Stimulated activated CD8-positive, alpha-beta memory T cell treated with anti-CD3 and anti-CD28 coated beads, Interleukin-12 subunit alpha, Interleukin-12 subunit beta, amount 100 ng/mL, for 4 hours (primary cell): ENCODE data around the gene MAP2K2.
"Not testable (repeated sequence)": the region's sequence is repeated elsewhere in the genome, so short reads cannot be mapped to it uniquely, and the experiment has no call there.

Experiments
- DNase-seq: peaks from one replicate; pipeline ENCODE4 v3.0.0-alpha.2; 2020; ENCODE audit warnings: low read depth

Gene MAP2K2

GRCh38 chr19:4130744-4131438, 7.0 kb upstream of the MAP2K2 start:
- no peak for DNase-seq

DNA sequence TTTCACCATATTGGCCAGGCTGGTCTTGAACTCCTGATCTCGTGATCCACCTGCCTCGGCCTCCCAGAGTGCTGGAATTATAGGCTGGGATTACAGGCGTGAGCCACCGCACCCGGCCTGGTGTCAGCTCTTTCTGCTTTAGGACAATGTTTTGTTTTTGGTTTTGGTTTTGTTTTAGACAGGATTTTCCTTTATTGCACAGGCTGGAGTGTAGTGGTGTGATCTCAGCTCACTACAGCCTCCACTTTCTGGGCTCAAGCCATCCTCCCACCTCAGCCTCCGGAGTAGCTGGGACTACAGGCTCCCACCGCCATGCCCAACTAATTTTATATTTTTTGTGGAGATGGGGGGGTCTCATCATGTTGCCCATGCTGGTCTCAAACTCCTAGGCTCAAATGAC, 5.1 kb upstream of the MAP2K2 start:
- not testable (repeated sequence) for DNase-seq

DNA sequence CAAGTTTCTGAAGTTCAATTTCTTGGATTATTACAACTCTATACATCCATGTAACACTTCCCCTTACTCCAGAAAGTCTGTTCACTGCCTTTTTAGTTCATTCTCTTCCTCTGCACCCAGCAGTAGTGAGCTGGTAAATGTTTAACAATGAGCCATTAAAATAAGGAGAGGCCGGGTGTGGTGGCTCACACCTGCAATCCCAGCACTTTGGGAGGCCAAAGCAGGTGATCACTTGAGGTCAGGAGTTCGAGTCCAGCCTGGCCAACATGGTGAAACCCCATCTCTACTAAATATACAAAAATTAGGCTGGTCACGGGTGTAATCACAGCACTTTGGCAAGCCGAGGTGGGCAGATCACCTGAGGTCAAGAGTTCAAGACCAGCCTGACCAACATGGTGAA, 3.4 kb upstream of the MAP2K2 start:
- not testable (repeated sequence) for DNase-seq

- DNase-seq: no peak
These were observed 716 bp upstream of the MAP2K2 start for GRCh38 chr19:4124638-4125037.

GRCh38 chr19:4122480-4122879, 1.4 kb downstream of the MAP2K2 start:
- no peak for DNase-seq

- DNase-seq: no peak
These were observed 2.1 kb downstream of the MAP2K2 start for GRCh38 chr19:4121815-4122214.

- no peak for DNase-seq
These were observed 2.7 kb downstream of the MAP2K2 start for GRCh38 chr19:4121273-4121612.

DNA sequence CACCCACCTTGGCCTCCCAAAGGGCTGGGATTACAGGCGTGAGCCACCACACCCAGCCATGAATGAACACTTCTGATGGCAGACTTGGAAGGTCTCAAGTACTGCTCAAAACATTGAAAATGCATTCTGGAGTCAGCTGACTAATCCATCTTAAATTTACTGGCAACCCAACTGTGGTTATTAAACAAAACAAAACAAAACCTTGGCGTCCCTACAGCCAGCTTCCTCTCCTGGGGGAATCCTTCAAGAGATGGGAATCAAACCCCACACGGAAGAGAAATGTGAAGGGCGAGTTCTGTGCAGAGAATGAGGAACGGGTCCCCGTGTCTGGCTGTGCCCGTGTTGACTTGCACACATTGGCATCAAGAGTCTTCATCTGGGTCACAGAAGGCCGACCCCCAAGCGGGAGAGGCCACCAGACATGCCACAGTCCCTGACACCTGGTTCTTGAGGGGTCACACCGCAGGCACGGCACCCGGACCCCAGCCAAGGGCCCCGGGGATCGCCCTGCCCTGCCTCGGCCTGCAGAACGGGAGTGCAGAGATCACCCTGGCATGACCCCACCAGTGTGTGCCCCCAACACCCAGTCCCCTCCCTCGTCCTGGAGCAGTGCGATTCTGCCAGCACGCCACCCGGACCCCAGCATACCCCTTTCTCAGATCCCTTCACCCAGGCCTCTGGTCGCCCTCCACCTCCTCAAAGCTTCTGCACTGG, 3.2 kb downstream of the MAP2K2 start:
- no peak for DNase-seq

- no peak for DNase-seq
These were observed 4.2 kb downstream of the MAP2K2 start for GRCh38 chr19:4119763-4120162.

GRCh38 chr19:4115818-4116385, 8.0 kb downstream of the MAP2K2 start:
- DNase-seq: no peak

DNA sequence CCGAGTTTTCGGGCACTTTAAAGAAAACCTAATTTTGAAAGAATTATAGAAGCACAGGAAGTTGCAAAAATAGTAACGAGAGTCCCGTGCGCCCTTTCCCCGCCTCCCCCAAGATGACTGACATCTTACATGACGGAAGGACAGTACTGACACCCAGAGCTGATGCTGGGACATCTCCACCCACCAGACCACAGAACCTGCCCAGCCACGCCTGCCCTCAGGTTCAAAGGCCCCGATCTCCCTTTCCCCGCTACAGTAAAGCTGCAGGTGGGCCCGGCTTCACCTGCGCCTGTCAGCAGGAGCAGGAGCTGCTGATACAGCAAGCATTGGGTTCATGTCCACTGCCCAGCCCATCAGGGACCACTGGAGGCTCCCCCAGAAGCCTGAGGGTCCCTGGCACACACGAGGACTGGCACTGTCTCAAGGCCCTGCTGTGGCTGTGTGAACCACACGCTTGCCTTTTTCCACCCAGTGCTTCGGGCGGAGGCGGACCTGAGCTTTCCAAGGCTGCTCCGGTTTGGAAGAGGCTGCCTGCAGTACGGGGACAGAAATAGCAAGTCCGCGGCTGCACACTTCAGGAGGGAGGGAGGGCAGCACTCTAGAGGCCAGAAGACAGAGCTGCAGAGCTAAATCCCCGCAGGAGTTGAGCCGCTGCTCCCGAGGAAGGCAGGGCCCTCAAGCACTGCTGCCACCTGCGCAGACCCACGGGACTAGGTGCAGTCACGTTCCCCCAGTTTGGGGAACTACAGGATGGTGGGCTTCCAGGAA, 8.7 kb downstream of the MAP2K2 start:
- DNase-seq: peak; percentile 31

DNA sequence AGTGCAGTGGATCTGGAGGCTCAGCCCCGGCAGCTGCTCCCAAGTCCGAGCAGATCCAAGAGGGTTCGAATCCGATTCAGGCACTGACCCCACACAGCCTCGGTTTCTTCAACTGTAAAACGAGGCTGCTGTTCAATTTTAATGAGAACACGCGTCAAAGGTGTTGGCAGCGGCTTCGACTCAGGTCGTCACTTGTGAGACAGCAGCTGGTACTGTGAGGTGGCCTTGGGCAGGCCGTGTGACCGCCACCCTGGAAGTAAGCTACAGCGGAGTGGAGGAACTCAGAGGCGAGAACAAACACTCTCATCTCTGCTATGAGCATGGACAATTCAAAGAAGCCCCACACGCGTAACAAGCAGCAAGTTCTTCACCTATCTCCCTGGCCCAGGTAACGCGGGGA, 9.7 kb downstream of the MAP2K2 start:
- DNase-seq: no peak

DNA sequence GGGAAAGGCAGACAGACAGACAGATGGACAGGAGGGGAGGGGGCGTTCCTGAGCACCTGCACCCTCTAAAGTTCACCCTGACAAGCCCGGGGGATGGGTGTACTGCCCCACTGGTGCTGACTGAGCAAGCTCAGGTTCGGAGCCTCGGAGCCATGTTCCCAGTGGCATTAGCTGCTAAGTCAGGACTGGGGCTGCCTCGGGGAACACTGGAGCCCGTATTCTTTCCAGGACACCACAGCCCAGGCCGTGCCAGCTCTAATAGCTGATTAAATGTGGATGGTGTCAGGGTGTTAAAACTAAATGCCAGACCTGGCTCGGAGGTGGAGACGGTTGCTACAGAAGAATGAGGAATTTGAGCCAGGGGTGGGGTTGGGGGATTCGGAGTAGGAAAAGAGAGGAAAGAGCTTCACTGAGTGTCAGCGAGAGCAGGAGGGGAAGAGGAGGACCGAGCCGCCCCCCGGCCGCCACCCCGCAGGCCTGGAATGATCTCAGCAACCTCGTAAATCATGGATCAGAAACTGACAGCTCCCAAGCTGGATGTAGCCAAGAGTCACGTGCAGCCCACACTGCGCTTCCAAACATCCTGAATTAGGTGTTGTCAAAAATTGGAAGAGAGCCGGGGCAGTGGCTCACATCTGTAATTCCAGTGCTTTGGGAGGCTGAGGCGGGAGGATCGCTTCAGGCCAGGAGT, 10.4 kb downstream of the MAP2K2 start:
- no peak for DNase-seq

- DNase-seq: no peak
These were observed 11.6 kb downstream of the MAP2K2 start for GRCh38 chr19:4112367-4112766.

- no peak for DNase-seq
These were observed 14.3 kb downstream of the MAP2K2 start for GRCh38 chr19:4109626-4109945.

GRCh38 chr19:4108767-4109625, 14.9 kb downstream of the MAP2K2 start:
- peak; percentile 63 for DNase-seq

- no peak for DNase-seq
These were observed 20.9 kb downstream of the MAP2K2 start for GRCh38 chr19:4103080-4103433.

- no peak for DNase-seq
These were observed 21.4 kb downstream of the MAP2K2 start for GRCh38 chr19:4102339-4103079.

GRCh38 chr19:4101496-4101770, 22.5 kb downstream of the MAP2K2 start:
- DNase-seq: no peak

GRCh38 chr19:4100647-4101495, 23.1 kb downstream of the MAP2K2 start:
- no peak for DNase-seq
